Measurements from ENCODE around the gene HHAT. TPM values are rescaled to one million over a fixed set of nuclear protein-coding genes. Genes with fewer than 3 reads are reported as not detected.

HHAT gene
- total and polyA plus RNA-seq, 9 of the 15 experiments (the other 6 are each of a cell fraction or from before 2014, with no cell fraction given): 0.07 to 0.16 (median 0.13) TPM; not detected in 1

DNA sequence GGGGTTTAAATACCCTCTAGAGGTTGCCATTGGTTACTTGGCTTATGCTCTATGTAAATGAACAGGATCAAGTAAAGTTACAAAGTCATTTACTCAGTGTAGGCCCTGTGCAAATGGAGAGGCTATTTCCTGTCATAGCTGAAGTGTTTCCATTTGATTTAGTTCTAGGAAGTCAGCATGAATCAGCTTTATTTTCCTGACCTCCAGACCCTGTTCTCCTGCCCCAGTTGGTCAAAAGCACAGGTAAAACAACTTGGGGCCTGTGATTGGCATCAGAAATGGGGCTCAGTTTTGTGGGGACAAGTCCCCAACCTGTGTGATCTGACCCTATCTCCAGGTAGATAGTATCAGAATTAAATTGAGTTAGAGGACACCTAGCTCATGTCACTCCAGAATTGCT lies 239.9 kb downstream of the HHAT start:
- H3K9me1 ChIP-seq (ENCODE audit: control insufficient read depth, insufficient read depth, low read length): no peaks in the 10 kb centered on the region
- H3K27me3 ChIP-seq (ENCODE audit: control insufficient read depth in 2 of 2, insufficient read depth in 2 of 2, low read length in 2 of 2): peaks cover 0 to 10% of the 10 kb centered on the region in 2 experiments; a peak in 3 of 5 replicates
- FAIRE-seq (no peak), DNase-seq (ENCODE audit: extremely low read depth in 1 of 4, low spot score in 3 of 4) (no peak), ATAC-seq (no peak)
- intact Hi-C loops (cut with micrococcal nuclease) (no loop called here), in situ Hi-C loops (cut with MboI) (no loop called here)
- no peaks in the 10 kb centered on the region for H3K9me3 ChIP-seq (replicated peaks; ENCODE audit: control insufficient read depth, insufficient read depth, low read depth, low read length)
- H3K4me2 ChIP-seq (ENCODE audit: insufficient read depth, low read length): no peak overlapping the region
- no TSS peak for BruUV-seq (replicated peaks)
- H3K4me3 ChIP-seq: no peak overlapping the region
- ChIA-PET CTCF (ENCODE audit: low intra/inter-chr PET ratio) (no interaction called here), POLR2A (no interaction called here)
- no peak overlapping the region for H3K9ac ChIP-seq (ENCODE audit: insufficient read depth in 1 of 2, low read depth in 2 of 2, low read length in 2 of 2)
- H3K79me2 ChIP-seq (ENCODE audit: control insufficient read depth, insufficient read depth, low read length): no peaks in the 10 kb centered on the region
- no peaks in the 10 kb centered on the region for H4K20me1 ChIP-seq (replicated peaks; ENCODE audit: control insufficient read depth, insufficient read depth, low read length)
- 0 out of 5 replicates have a peak, but pooled peaks cover 0 to 7% of the 10 kb centered on the region in 2 experiments for H3K4me1 ChIP-seq (replicated peaks in 1 of 2; ENCODE audit: control insufficient read depth in 2 of 2, insufficient read depth in 2 of 2, low read length in 2 of 2)
- no peak overlapping the region for H2AFZ ChIP-seq (ENCODE audit: low read depth, low read length)
- no peaks in the 10 kb centered on the region for H3K36me3 ChIP-seq (ENCODE audit: control insufficient read depth, insufficient read depth, low read length)
- H3K27ac ChIP-seq (ENCODE audit: extremely low read depth, low read depth, low read length): no peak overlapping the region
- TF ChIP-seq TAF9B (IDR thresholded peaks at IDR 0.05; ENCODE audit: partially characterized antibody) (no peak), TAF7 (tag; IDR thresholded peaks at IDR 0.05) (no peak), RNF2 (IDR thresholded peaks at IDR 0.05) (no peak), PURB (CRISPR knock-in tag; IDR thresholded peaks at IDR 0.05; ENCODE audit: low read depth) (no peak), ZNF184 (CRISPR knock-in tag; IDR thresholded peaks at IDR 0.05) (no peak), SRF (CRISPR knock-in tag; IDR thresholded peaks at IDR 0.05) (no peak), ILF3 (IDR thresholded peaks at IDR 0.05; ENCODE audit: borderline replicate concordance) (no peak), ATF7 (IDR thresholded peaks at IDR 0.05) (no peak), BMI1 (IDR thresholded peaks at IDR 0.05; ENCODE audit: low read length) (no peak), ZNF212 (CRISPR knock-in tag; IDR thresholded peaks at IDR 0.05) (no peak), ZNF24 (IDR thresholded peaks at IDR 0.05) (no peak), ARID3A (IDR thresholded peaks at IDR 0.05; ENCODE audit: borderline replicate concordance, low read depth, low read length) (no peak), FUS (optimal IDR thresholded peaks at IDR 0.05; ENCODE audit: low read depth, low read length) (no peak), KLF1 (tag; IDR thresholded peaks at IDR 0.05) (no peak), MAFF (IDR thresholded peaks at IDR 0.05; ENCODE audit: low read length) (peak; percentile 19; the same call in 1 of the 2 replicates), TAL1 (IDR thresholded peaks at IDR 0.05) (no peak), ZFP30 (CRISPR knock-in tag; IDR thresholded peaks at IDR 0.05; ENCODE audit: borderline replicate concordance) (no peak)
- TF ChIP-seq, protein P1, sequence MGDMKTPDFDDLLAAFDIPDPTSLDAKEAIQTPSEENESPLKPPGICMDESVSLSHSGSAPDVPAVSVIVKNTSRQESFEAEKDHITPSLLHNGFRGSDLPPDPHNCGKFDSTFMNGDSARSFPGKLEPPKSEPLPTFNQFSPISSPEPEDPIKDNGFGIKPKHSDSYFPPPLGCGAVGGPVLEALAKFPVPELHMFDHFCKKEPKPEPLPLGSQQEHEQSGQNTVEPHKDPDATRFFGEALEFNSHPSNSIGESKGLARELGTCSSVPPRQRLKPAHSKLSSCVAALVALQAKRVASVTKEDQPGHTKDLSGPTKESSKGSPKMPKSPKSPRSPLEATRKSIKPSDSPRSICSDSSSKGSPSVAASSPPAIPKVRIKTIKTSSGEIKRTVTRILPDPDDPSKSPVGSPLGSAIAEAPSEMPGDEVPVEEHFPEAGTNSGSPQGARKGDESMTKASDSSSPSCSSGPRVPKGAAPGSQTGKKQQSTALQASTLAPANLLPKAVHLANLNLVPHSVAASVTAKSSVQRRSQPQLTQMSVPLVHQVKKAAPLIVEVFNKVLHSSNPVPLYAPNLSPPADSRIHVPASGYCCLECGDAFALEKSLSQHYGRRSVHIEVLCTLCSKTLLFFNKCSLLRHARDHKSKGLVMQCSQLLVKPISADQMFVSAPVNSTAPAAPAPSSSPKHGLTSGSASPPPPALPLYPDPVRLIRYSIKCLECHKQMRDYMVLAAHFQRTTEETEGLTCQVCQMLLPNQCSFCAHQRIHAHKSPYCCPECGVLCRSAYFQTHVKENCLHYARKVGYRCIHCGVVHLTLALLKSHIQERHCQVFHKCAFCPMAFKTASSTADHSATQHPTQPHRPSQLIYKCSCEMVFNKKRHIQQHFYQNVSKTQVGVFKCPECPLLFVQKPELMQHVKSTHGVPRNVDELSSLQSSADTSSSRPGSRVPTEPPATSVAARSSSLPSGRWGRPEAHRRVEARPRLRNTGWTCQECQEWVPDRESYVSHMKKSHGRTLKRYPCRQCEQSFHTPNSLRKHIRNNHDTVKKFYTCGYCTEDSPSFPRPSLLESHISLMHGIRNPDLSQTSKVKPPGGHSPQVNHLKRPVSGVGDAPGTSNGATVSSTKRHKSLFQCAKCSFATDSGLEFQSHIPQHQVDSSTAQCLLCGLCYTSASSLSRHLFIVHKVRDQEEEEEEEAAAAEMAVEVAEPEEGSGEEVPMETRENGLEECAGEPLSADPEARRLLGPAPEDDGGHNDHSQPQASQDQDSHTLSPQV (IDR thresholded peaks at IDR 0.05): no peak
- TF ChIP-seq, protein P2, sequence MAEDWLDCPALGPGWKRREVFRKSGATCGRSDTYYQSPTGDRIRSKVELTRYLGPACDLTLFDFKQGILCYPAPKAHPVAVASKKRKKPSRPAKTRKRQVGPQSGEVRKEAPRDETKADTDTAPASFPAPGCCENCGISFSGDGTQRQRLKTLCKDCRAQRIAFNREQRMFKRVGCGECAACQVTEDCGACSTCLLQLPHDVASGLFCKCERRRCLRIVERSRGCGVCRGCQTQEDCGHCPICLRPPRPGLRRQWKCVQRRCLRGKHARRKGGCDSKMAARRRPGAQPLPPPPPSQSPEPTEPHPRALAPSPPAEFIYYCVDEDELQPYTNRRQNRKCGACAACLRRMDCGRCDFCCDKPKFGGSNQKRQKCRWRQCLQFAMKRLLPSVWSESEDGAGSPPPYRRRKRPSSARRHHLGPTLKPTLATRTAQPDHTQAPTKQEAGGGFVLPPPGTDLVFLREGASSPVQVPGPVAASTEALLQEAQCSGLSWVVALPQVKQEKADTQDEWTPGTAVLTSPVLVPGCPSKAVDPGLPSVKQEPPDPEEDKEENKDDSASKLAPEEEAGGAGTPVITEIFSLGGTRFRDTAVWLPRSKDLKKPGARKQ (CRISPR knock-in tag; IDR thresholded peaks at IDR 0.05): no peak
